ENCODE measurements around the gene CCDC112.
"Not testable (repeated sequence)": the region's sequence is repeated elsewhere in the genome, so short reads cannot be mapped to it uniquely, and the experiment has no call there.

The CCDC112 gene

DNA sequence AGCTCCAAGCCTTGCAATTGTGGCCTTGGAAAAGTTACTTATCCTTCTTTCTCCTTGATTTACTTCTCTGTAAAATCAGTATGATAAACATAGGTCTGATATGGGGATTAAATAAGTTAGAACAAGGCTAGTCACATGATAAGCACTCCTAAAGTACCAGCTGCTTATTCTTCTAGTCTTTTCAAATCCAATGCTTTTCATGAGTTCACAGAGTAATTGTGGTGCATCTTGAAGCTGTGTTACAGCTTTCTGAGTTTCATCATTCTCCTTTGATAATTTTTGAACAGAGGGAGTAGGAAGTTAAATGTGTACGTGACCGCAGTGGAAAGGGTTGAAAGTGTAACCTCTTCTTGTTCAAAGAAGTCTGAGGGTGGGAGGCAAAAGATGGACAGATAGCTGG, 38.8 kb upstream of the CCDC112 start:
- no peak overlapping the region for H3K9ac ChIP-seq (ENCODE audit: low read length)
- H3K4me2 ChIP-seq (ENCODE audit: low read depth, low read length, poor library complexity, severe bottlenecking), result no peak overlapping the region
- H3F3A ChIP-seq (ENCODE audit: insufficient read depth), result no peaks in the 10 kb centered on the region
- H3K27ac ChIP-seq (ENCODE audit: low read depth, low read length), result no peak overlapping the region
- H3K36me3 ChIP-seq (ENCODE audit: low read length), result no peaks in the 10 kb centered on the region
- H4K20me1 ChIP-seq (ENCODE audit: low read depth, low read length), result no peaks in the 10 kb centered on the region
- no peaks in the 10 kb centered on the region for H3K79me2 ChIP-seq (ENCODE audit: insufficient read depth, low read length)
- TF ChIP-seq EZH2phosphoT487 (conservative IDR thresholded peaks at IDR 0.05; ENCODE audit: low read length), result no peak
- no peaks in the 10 kb centered on the region for H3K9me2 ChIP-seq (replicated peaks; ENCODE audit: insufficient read depth, low read length)
- H2AFZ ChIP-seq (ENCODE audit: low read depth, low read length, severe bottlenecking), result no peak overlapping the region
- no peak overlapping the region for H3K4me3 ChIP-seq (ENCODE audit: insufficient read depth, low read length, poor library complexity, severe bottlenecking)
- H3K27me3 ChIP-seq (ENCODE audit: low read length), result no peaks in the 10 kb centered on the region
- no peaks in the 10 kb centered on the region for H3K9me3 ChIP-seq (ENCODE audit: insufficient read depth, low read length)

DNA sequence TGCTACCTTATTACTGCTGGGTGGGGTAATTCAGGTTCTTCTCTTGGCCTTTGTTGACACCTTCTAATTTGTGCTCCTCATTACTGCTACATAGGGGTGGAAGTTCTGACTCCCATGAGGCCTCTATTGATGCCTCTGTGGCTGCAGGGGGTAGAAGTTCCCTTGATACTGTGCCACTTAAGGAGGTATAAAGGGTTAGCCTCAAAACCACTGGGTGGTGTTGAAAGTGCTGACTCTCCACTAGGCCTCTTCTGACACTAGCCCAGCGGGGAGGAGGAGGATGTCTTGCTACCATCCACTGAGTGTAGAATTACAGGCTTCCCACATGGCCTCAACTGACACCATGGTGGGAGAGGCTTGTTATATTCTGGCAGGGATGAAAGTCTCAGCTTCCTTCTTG, 36.7 kb upstream of the CCDC112 start:
- no peak overlapping the region for H2AFZ ChIP-seq (ENCODE audit: low read depth, low read length, severe bottlenecking)
- no peak overlapping the region for H3K4me2 ChIP-seq (ENCODE audit: low read depth, low read length, poor library complexity, severe bottlenecking)
- H3K27ac ChIP-seq (ENCODE audit: low read depth, low read length), result no peak overlapping the region

GRCh38 chr5:115330830-115331229, 34.4 kb upstream of the CCDC112 start:
- H3K36me3 ChIP-seq (ENCODE audit: low read length), result no peaks in the 10 kb centered on the region

More for the DNA sequence above, 36.7 kb upstream of the CCDC112 start:
- Histone ChIP-seq H4K20me1 (ENCODE audit: low read depth, low read length) (no peaks in the 10 kb centered on the region), H3K36me3 (ENCODE audit: low read length) (no peaks in the 10 kb centered on the region), H3K9ac (ENCODE audit: low read length) (no peak overlapping the region), H3K79me2 (ENCODE audit: insufficient read depth, low read length) (no peaks in the 10 kb centered on the region), H3K4me3 (ENCODE audit: insufficient read depth, low read length, poor library complexity, severe bottlenecking) (no peak overlapping the region), H3F3A (ENCODE audit: insufficient read depth) (no peaks in the 10 kb centered on the region), H3K27me3 (ENCODE audit: low read length) (no peaks in the 10 kb centered on the region), H3K9me3 (ENCODE audit: insufficient read depth, low read length) (no peaks in the 10 kb centered on the region), H3K9me2 (replicated peaks; ENCODE audit: insufficient read depth, low read length) (no peaks in the 10 kb centered on the region)
- TF ChIP-seq, protein P1, sequence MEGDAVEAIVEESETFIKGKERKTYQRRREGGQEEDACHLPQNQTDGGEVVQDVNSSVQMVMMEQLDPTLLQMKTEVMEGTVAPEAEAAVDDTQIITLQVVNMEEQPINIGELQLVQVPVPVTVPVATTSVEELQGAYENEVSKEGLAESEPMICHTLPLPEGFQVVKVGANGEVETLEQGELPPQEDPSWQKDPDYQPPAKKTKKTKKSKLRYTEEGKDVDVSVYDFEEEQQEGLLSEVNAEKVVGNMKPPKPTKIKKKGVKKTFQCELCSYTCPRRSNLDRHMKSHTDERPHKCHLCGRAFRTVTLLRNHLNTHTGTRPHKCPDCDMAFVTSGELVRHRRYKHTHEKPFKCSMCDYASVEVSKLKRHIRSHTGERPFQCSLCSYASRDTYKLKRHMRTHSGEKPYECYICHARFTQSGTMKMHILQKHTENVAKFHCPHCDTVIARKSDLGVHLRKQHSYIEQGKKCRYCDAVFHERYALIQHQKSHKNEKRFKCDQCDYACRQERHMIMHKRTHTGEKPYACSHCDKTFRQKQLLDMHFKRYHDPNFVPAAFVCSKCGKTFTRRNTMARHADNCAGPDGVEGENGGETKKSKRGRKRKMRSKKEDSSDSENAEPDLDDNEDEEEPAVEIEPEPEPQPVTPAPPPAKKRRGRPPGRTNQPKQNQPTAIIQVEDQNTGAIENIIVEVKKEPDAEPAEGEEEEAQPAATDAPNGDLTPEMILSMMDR (IDR thresholded peaks at IDR 0.05; ENCODE audit: insufficient read depth, low read length, poor library complexity, severe bottlenecking), result no peak
- TF ChIP-seq EZH2phosphoT487 (conservative IDR thresholded peaks at IDR 0.05; ENCODE audit: low read length), result no peak

GRCh38 chr5:115329475-115329874, 33.0 kb upstream of the CCDC112 start:
- no peak for TF ChIP-seq EZH2phosphoT487 (conservative IDR thresholded peaks at IDR 0.05; ENCODE audit: low read length)
- TF ChIP-seq, protein P1 (IDR thresholded peaks at IDR 0.05; ENCODE audit: insufficient read depth, low read length, poor library complexity, severe bottlenecking), result no peak
- H3K9me2 ChIP-seq (replicated peaks; ENCODE audit: insufficient read depth, low read length), result no peaks in the 10 kb centered on the region
- H3K9ac ChIP-seq (ENCODE audit: low read length), result no peak overlapping the region
- no peak overlapping the region for H3K4me2 ChIP-seq (ENCODE audit: low read depth, low read length, poor library complexity, severe bottlenecking)
- no peaks in the 10 kb centered on the region for H3K27me3 ChIP-seq (ENCODE audit: low read length)
- H3F3A ChIP-seq (ENCODE audit: insufficient read depth), result no peaks in the 10 kb centered on the region
- H3K9me3 ChIP-seq (ENCODE audit: insufficient read depth, low read length), result no peaks in the 10 kb centered on the region
- no peaks in the 10 kb centered on the region for H3K36me3 ChIP-seq (ENCODE audit: low read length)
- H2AFZ ChIP-seq (ENCODE audit: low read depth, low read length, severe bottlenecking), result peak overlapping the region; percentile 48
- no peaks in the 10 kb centered on the region for H4K20me1 ChIP-seq (ENCODE audit: low read depth, low read length)
- no peaks in the 10 kb centered on the region for H3K79me2 ChIP-seq (ENCODE audit: insufficient read depth, low read length)
- H3K4me3 ChIP-seq (ENCODE audit: insufficient read depth, low read length, poor library complexity, severe bottlenecking), result no peak overlapping the region
- no peak overlapping the region for H3K27ac ChIP-seq (ENCODE audit: low read depth, low read length)

More at GRCh38 chr5:115330830-115331229, 34.4 kb upstream of the CCDC112 start:
- H4K20me1 ChIP-seq (ENCODE audit: low read depth, low read length), result no peaks in the 10 kb centered on the region
- H3K79me2 ChIP-seq (ENCODE audit: insufficient read depth, low read length), result no peaks in the 10 kb centered on the region
- no peak overlapping the region for H3K27ac ChIP-seq (ENCODE audit: low read depth, low read length)
- no peak overlapping the region for H3K4me2 ChIP-seq (ENCODE audit: low read depth, low read length, poor library complexity, severe bottlenecking)
- no peaks in the 10 kb centered on the region for H3K9me3 ChIP-seq (ENCODE audit: insufficient read depth, low read length)
- H3K27me3 ChIP-seq (ENCODE audit: low read length), result no peaks in the 10 kb centered on the region
- no peaks in the 10 kb centered on the region for H3K9me2 ChIP-seq (replicated peaks; ENCODE audit: insufficient read depth, low read length)
- H2AFZ ChIP-seq (ENCODE audit: low read depth, low read length, severe bottlenecking), result no peak overlapping the region
- no peak for TF ChIP-seq EZH2phosphoT487 (conservative IDR thresholded peaks at IDR 0.05; ENCODE audit: low read length)
- TF ChIP-seq, protein P1 (IDR thresholded peaks at IDR 0.05; ENCODE audit: insufficient read depth, low read length, poor library complexity, severe bottlenecking), result no peak
- H3K9ac ChIP-seq (ENCODE audit: low read length), result no peak overlapping the region
- no peak overlapping the region for H3K4me3 ChIP-seq (ENCODE audit: insufficient read depth, low read length, poor library complexity, severe bottlenecking)
- H3F3A ChIP-seq (ENCODE audit: insufficient read depth), result no peaks in the 10 kb centered on the region

GRCh38 chr5:115328617-115329274, 32.3 kb upstream of the CCDC112 start:
- not testable (repeated sequence) for H4K20me1 ChIP-seq (ENCODE audit: low read depth, low read length); H3F3A ChIP-seq (ENCODE audit: insufficient read depth); H3K4me2 ChIP-seq (ENCODE audit: low read depth, low read length, poor library complexity, severe bottlenecking); H3K9me2 ChIP-seq (replicated peaks; ENCODE audit: insufficient read depth, low read length); H3K4me3 ChIP-seq (ENCODE audit: insufficient read depth, low read length, poor library complexity, severe bottlenecking); H3K36me3 ChIP-seq (ENCODE audit: low read length); H3K27me3 ChIP-seq (ENCODE audit: low read length); H3K9me3 ChIP-seq (ENCODE audit: insufficient read depth, low read length); H3K9ac ChIP-seq (ENCODE audit: low read length); H3K79me2 ChIP-seq (ENCODE audit: insufficient read depth, low read length); H3K27ac ChIP-seq (ENCODE audit: low read depth, low read length)
- peak overlapping the region; percentile 13 for H2AFZ ChIP-seq (ENCODE audit: low read depth, low read length, severe bottlenecking)
